ENCODE measurements around the gene DNASE1L3.

- TF ChIP-seq EZH2 (IDR thresholded peaks at IDR 0.05; ENCODE audit: insufficient read depth, poor library complexity, severe bottlenecking) (no peak), EZH2phosphoT487 (IDR thresholded peaks at IDR 0.05; ENCODE audit: insufficient read depth, low read depth) (no peak)
These were observed 59.1 kb downstream of the DNASE1L3 start for GRCh38 chr3:58151637-58152036.
